Stomach smooth muscle (tissue), 2 donors: ENCODE data around the gene ALDOA.

Source experiments
- H3K27ac ChIP-seq: one replicate; pipeline ENCODE4 v1.7.0; 2013; ENCODE audit warnings: mild to moderate bottlenecking, low read length, inconsistent platforms
- H3K27me3 ChIP-seq, 2 donors: one replicate each; pipeline ENCODE4 v1.7.0; 2013; ENCODE audit warnings: low read length in 2 of 2; ENCODE audit not compliant: insufficient read depth in 2 of 2, control insufficient read depth in 1 of 2
- H3K36me3 ChIP-seq, 2 donors: one replicate each; pipeline ENCODE4 v1.7.0; 2013; ENCODE audit warnings: low read length in 2 of 2; ENCODE audit not compliant: control insufficient read depth in 2 of 2, insufficient read depth in 2 of 2
- H3K4me1 ChIP-seq: one replicate; pipeline ENCODE4 v1.7.0; 2013; ENCODE audit warnings: low read length; ENCODE audit not compliant: control insufficient read depth, insufficient read depth
- H3K4me3 ChIP-seq, 2 donors: one replicate each; pipeline ENCODE4 v1.7.0; 2013; ENCODE audit warnings: low read length in 2 of 2
- H3K9ac ChIP-seq, 2 donors: one replicate each; pipeline ENCODE4 v1.7.0; 2013; ENCODE audit warnings: low read length in 2 of 2, mild to moderate bottlenecking in 1 of 2
- H3K9me3 ChIP-seq, 2 donors: one replicate each; pipeline ENCODE4 v1.7.0; 2013; ENCODE audit warnings: low read length in 2 of 2; ENCODE audit not compliant: control insufficient read depth in 2 of 2
- donor health status: healthy.
- donor health status: Pancreatic carcinoma.

ALDOA gene

GRCh38 chr16:30069611-30070462, 4.3 kb downstream of the ALDOA start:
- Histone ChIP-seq H3K4me1 (peaks cover 52% of the 10 kb centered on the region), H3K4me3 (peak overlapping the region in 1 of 2 donors; percentile 63), H3K9ac (peak overlapping the region in 1 of 2 donors; percentile 29), H3K27me3 (no peaks in the 10 kb centered on the region), H3K9me3 (no peaks in the 10 kb centered on the region), H3K36me3 (peaks cover 39 to 44% of the 10 kb centered on the region in 2 donors), H3K27ac (peak overlapping the region; percentile 67)

GRCh38 chr16:30070490-30070889, 4.9 kb downstream of the ALDOA start:
- Histone ChIP-seq H3K9me3 (no peaks in the 10 kb centered on the region), H3K36me3 (peaks cover 39 to 44% of the 10 kb centered on the region in 2 donors), H3K4me3 (peak overlapping the region in 1 of 2 donors; percentile 63), H3K27me3 (no peaks in the 10 kb centered on the region), H3K27ac (peak overlapping the region; percentile 67), H3K9ac (no peak overlapping the region), H3K4me1 (peaks cover 49% of the 10 kb centered on the region)

GRCh38 chr16:30075503-30076275, 10.1 kb downstream of the ALDOA start, which contains the start of gene PPP4C:
PPP4C (plus strand) TSS chr16:30075994; CDS start chr16:30076378, 384 bp downstream.
- Histone ChIP-seq H3K4me1 (peaks cover 30% of the 10 kb centered on the region), H3K4me3 (peak within 1 kb of the TSS; percentile 90 to 94), H3K9me3 (no peaks in the 10 kb centered on the region), H3K27ac (peak within 1 kb of the TSS; percentile 85), H3K36me3 (peaks cover 20 to 32% of the 10 kb centered on the region in 2 donors), H3K27me3 (no peaks in the 10 kb centered on the region), H3K9ac (peak within 1 kb of the TSS; percentile 84 to 93)

GRCh38 chr16:30076276-30076791, 10.8 kb downstream of the ALDOA start:
- H3K4me1 ChIP-seq, result peaks cover 28% of the 10 kb centered on the region
- H3K27ac ChIP-seq, result peak overlapping the region; percentile 85
- no peaks in the 10 kb centered on the region for H3K27me3 ChIP-seq
- H3K36me3 ChIP-seq, result peaks cover 23 to 33% of the 10 kb centered on the region in 2 donors
- peak overlapping the region; percentile 84 to 93 for H3K9ac ChIP-seq
- peak overlapping the region; percentile 90 to 94 for H3K4me3 ChIP-seq
- no peaks in the 10 kb centered on the region for H3K9me3 ChIP-seq

- peak overlapping the region in 1 of 2 donors; percentile 90 for H3K4me3 ChIP-seq
- H3K4me1 ChIP-seq, result peaks cover 26% of the 10 kb centered on the region
- no peak overlapping the region for H3K9ac ChIP-seq
- H3K27ac ChIP-seq, result peak overlapping the region; percentile 0
- H3K9me3 ChIP-seq, result no peaks in the 10 kb centered on the region
- peaks cover 22 to 34% of the 10 kb centered on the region in 2 donors for H3K36me3 ChIP-seq
- H3K27me3 ChIP-seq, result no peaks in the 10 kb centered on the region
Observed at GRCh38 chr16:30077656-30078055, 12.1 kb downstream of the ALDOA start.

GRCh38 chr16:30078744-30079143, 13.2 kb downstream of the ALDOA start:
- peaks cover 26% of the 10 kb centered on the region for H3K4me1 ChIP-seq
- no peak overlapping the region for H3K9ac ChIP-seq
- no peaks in the 10 kb centered on the region for H3K9me3 ChIP-seq
- no peak overlapping the region for H3K4me3 ChIP-seq
- H3K36me3 ChIP-seq, result peaks cover 29 to 45% of the 10 kb centered on the region in 2 donors
- no peaks in the 10 kb centered on the region for H3K27me3 ChIP-seq
- no peak overlapping the region for H3K27ac ChIP-seq

GRCh38 chr16:30079480-30079879, 13.9 kb downstream of the ALDOA start:
- no peak overlapping the region for H3K27ac ChIP-seq
- no peaks in the 10 kb centered on the region for H3K9me3 ChIP-seq
- H3K27me3 ChIP-seq, result no peaks in the 10 kb centered on the region
- peaks cover 26% of the 10 kb centered on the region for H3K4me1 ChIP-seq
- no peak overlapping the region for H3K4me3 ChIP-seq
- no peak overlapping the region for H3K9ac ChIP-seq
- peaks cover 36 to 52% of the 10 kb centered on the region in 2 donors for H3K36me3 ChIP-seq

GRCh38 chr16:30082545-30083090, 17.1 kb downstream of the ALDOA start:
- Histone ChIP-seq H3K27me3 (no peaks in the 10 kb centered on the region), H3K9me3 (no peaks in the 10 kb centered on the region), H3K36me3 (peaks cover 37 to 55% of the 10 kb centered on the region in 2 donors)

GRCh38 chr16:30083216-30084055, 17.9 kb downstream of the ALDOA start:
- H3K9ac ChIP-seq, result no peak overlapping the region
- H3K4me1 ChIP-seq, result peaks cover 1% of the 10 kb centered on the region
- no peaks in the 10 kb centered on the region for H3K27me3 ChIP-seq
- no peaks in the 10 kb centered on the region for H3K9me3 ChIP-seq
- H3K36me3 ChIP-seq, result peaks cover 34 to 47% of the 10 kb centered on the region in 2 donors
- H3K27ac ChIP-seq, result no peak overlapping the region
- no peak overlapping the region for H3K4me3 ChIP-seq

More at GRCh38 chr16:30082545-30083090, 17.1 kb downstream of the ALDOA start:
- Histone ChIP-seq H3K4me1 (peaks cover 9% of the 10 kb centered on the region), H3K9ac (no peak overlapping the region), H3K27ac (no peak overlapping the region), H3K4me3 (no peak overlapping the region)
